ENCODE data around the gene MPC2.

The MPC2 gene

DNA sequence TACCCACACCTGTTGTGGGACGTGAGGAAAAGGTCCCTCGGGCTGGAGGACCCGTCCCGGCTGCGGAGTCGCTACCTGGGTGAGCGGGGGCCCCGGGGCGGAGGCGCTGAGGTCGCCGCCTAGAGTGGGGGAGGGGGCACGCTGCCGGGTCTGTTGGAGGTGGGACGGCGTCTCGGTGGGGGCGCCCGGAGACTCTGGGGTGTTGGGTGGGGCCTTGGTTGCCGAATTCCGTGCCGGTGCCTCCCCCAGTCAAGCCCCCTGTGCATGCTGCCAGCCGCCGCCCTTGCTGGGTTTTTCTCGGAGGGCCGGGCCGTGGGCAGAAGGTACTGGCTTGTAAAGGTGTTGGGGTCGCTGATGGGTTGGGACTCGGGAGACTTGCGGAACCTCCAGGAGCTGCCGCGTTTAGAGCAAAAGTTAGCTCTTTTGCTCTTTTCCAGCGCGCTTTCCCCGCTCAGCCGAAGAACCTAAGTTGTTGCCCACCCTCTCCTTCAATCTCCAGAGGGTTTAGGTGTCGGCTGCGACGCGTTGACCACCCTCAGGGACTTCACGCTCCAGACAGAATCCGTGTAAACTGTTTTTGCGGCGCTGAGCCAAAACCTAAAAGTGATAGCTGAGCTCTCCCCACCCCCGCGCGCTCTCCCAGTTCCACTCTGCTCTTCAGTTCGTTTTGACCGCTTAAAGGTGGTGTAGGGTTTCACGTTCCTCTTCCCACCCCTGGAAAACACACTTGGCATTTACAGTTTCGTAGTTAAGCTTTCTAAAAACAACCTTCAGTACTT, at the start of gene MPC2:
Gene MPC2, minus strand, starts transcription at position 143 of the 779 bp plus-strand sequence. CDS start 1,231 bp downstream, outside the sequence.
- FAIRE-seq, result peak; percentile 58
- DNase-seq (ENCODE audit: low spot score), result peak; percentile 53

DNA sequence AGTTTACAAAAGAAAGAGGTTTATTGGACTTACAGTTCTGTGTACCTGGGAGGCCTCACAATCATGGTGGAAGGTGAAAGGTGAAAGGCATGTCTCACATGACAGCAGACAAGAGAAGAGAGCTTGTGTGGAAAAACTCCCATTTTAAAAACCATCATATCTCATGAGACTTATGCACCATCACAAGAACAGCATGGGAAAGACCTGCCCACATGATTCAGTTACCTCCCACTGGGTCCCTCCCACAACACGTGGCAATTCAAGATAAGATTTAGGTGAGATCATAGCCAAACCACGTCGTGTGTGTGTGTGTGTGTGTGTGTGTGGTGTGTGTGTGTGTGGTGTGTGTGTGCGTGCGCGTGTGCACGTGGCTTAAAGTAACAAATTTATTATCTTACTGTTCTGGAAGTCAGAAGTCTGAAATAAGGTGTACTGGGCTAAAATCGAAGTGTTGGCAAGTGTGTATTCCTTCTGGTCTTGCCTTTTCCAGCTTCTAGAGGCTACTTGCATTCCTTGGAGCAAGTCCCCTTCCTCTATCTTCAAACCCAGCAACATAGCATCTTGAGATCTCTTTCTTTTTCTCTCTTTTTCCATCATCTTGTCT, 48.1 kb upstream of the MPC2 start:
- DNase-seq (ENCODE audit: low spot score) (no peak), FAIRE-seq (no peak)

DNA sequence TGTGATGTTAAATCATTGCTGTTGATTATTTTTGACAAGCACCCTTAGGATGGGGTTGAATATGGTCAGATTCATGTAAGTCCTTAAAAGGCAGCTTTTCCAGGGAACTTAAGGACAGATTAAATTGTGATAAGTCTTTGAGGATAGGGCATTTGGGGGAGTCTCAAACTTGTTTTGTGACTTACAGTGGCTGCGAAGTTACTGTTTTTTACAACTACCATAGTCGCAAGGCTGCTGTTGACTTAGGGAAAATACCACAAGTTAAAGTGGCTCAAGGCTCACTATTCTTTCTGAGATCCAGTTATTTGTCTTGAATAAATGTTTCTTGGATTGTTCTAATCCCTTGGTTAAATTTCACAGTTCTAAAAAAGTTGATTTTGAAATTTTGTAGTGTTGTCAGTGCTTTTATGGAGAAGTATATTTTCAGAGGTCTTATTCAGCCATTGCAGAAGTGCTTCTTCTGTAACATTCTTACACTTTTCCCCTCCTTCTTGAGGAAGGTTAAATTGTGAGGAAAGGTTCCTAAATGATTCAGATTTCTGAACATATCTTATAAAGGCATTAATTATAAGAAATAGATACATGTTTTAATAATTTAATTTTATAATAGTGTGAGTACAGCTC, 47.0 kb upstream of the MPC2 start:
- no peak for DNase-seq (ENCODE audit: low spot score)
- FAIRE-seq, result no peak

DNA sequence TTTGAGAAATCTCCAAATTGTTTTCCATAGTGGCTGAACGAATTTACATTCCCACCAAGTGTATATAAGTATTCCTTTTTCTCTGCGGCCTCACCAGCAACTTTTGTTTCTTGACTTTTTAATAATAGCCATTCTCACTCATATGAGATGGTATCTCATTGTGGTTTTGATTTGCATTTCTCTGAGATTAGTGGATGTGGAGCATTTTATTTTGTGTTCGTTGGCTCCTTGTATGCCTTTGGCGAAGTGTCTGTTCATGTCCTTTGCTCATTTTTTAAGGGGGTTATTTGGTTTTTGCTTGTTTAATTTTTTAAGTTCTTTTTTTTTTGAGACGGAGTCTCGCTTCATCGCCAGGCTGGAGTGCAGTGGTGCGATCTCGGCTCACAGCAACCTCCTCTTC, 45.1 kb upstream of the MPC2 start:
- DNase-seq (ENCODE audit: low spot score), result no peak
- FAIRE-seq, result no peak

DNA sequence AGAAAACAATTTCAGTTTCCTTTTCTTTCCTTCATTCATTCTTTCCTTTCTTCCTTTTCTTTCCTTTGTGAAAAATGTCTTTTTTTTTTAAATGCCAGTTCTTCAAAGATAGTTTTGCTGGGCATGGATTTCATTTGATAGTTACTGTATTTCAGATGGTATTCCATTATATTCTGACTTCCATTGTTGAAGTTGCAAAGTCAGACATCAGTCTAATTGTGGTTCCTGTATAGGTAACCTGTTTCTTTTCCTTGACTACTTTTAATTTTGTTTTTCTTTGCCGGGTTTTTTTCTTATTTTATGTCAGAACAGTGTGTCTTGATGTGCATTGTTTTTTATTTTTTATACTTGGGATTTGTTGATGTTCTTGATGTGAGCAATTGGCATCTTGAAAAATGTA, 40.4 kb upstream of the MPC2 start:
- DNase-seq (ENCODE audit: low spot score) (no peak), FAIRE-seq (no peak)

DNA sequence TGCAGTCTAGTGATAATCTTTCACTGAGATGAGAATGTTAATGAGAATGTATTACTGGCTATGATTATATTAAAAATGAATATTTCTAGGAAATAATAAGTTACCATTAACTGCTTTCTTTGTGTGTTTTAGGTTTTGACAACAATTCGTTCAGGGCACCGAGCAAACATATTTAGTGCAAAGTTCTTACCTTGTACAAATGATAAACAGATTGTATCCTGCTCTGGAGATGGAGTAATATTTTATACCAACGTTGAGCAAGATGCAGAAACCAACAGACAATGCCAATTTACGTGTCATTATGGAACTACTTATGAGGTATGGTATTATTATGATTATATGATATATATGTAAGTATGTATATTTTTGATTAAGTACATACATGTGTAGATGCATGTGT, 37.8 kb upstream of the MPC2 start:
- FAIRE-seq (no peak), DNase-seq (ENCODE audit: low spot score) (no peak)

DNA sequence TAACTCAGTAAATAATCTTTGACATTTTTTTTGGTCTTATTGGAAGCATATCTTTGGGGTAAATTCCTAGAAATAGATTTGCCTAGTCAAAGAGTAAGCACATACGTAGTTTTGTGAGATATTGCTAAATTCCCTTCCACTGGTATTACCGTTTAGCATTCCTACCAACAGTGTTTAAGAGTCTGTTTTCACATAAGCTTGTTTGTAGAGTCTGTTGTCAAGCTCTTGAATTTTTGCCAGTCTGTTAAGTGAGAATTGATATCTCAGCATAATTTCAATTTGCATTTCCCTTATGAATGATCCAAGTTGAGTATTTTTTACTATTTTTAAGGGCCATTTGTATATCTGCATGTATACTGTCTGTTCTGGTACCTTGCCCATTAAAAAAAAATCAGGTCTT, 37.0 kb upstream of the MPC2 start:
- DNase-seq (ENCODE audit: low spot score) (no peak), FAIRE-seq (no peak)

DNA sequence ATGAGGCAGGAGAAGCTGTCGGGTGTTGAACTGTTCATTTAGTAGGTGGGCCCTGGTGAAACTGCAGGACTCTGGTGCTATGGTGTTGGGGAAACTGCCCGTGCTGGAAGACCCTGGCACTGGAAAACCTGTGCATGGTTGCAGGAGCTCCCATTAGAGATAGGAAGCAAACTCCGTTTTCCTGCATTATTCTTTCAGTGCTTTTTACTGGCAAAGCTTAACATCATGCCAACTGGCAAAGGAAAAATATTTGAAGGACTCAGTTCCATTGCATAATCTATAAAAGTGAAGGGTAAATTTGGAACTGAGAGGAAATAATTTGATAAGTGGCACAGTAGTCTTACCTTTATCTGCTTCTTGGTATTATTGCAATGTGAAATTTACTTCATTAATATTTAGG, 31.7 kb upstream of the MPC2 start:
- DNase-seq (ENCODE audit: low spot score) (no peak), FAIRE-seq (no peak)

DNA sequence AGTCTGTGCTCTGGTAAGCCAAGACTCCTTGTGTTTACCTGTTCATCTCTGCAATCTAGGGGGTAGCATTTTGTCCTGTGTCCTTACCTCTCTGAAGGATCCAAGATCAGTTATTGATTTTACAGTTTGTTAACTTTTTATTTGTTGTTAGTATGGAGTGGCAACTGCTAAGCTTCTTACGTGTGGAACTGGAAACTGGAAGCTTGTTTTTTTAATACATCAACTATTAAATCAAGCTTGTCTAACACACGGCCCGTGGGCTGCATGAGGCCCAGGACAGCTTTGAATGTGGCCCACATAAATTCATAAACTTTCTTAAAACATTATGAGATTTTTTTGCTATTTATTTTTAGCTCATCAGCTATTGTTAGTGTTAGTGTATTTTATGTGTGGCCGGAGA, 29.2 kb upstream of the MPC2 start:
- FAIRE-seq, result no peak
- DNase-seq (ENCODE audit: low spot score), result no peak

DNA sequence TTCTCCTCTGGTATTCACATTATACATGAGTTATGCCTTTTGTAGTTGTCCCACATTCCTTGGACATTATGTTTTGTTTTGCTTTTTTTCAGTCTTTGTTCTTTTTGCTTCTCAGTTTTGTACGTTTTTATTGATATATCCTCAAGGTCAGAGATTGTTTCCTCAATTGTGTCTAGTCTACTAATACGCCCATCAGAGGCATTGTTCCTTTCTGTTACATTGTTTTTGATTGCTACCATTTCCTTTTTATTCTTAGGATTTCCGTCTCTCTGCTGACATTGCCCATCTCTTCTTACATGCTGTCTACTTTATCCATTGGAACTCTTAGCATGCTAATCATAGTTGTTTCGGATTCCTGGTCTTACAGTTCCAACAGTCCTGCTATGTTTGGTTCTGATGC, 27.8 kb upstream of the MPC2 start:
- FAIRE-seq, result no peak
- DNase-seq (ENCODE audit: low spot score), result no peak

DNA sequence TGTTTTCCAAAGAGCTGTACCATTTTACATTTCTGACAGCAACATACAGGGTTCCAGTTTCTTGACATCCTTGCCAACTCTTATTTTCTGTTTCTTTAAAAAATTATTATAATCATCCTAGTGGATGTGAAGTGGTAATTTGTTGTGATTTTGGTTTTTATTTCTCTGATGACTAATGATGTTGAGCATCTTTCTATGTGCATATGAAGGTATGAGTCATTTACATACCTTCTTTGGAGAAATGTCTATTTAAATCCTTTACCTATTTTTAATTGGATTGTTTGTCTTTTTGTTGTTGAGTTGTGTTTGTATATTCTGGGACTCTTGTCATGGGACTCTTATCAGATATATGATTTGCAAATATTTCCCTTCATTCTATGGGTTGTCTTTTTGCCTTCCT, 20.8 kb upstream of the MPC2 start:
- no peak for FAIRE-seq

DNA sequence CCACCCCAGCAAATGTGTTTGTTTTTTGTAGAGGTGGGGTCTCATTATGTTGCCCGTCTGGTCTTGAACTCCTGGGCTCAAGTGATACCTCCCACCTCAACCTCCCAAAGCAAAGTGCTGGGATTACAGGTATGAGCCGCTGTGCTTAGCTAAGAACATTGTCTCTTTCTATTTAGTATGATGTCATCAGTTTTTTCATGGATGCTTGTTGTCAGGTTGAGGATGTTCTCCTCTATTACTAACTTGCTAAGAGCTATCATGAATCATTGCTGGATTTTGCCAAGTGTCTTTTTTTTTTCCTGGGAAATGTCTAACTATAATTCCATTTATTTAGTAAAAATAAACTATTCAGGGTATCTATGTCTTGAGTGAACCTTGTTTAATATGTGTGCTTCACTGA, 19.0 kb upstream of the MPC2 start:
- no peak for DNase-seq (ENCODE audit: low spot score)
- no peak for FAIRE-seq

More for the DNA sequence above, 20.8 kb upstream of the MPC2 start:
- no peak for DNase-seq (ENCODE audit: low spot score)

DNA sequence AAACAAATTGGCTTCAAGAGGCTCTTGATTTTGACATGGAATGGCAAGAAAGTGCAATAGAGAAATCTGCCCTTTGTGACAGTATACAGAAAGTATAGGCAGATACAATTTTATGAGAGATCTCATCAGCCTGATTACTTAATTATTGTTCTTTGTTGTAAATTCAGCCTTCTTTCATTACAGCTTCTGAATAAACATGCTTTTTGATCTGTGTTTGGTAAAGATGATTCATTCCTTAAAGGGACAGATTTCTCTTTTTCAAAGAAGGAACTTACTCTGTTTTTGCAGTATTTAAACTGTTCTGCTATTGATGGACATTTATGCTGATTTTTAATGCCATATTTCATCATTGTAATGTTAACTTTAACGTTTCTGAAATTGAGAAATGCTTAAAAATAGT, 13.7 kb upstream of the MPC2 start:
- FAIRE-seq, result no peak
- no peak for DNase-seq (ENCODE audit: low spot score)

DNA sequence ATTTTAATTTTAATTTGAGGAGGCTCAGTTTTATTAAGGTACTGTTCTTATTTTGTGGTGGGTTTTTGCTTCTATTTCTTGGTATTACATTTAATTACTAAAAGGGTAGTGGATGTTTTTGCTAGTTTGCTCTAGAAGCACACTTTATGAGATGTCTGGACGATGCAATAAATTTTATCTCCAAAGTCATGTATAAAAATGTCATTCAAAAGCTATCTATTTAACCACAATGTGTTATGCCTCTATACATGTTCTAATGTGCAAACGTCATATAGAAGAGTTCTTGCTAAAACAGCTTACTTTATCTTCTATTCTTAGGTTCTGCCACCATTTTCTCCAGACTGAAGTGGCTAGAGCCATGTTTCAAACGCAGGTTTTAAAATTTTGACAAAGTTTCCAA, 12.9 kb upstream of the MPC2 start:
- no peak for DNase-seq (ENCODE audit: low spot score)
- no peak for FAIRE-seq

DNA sequence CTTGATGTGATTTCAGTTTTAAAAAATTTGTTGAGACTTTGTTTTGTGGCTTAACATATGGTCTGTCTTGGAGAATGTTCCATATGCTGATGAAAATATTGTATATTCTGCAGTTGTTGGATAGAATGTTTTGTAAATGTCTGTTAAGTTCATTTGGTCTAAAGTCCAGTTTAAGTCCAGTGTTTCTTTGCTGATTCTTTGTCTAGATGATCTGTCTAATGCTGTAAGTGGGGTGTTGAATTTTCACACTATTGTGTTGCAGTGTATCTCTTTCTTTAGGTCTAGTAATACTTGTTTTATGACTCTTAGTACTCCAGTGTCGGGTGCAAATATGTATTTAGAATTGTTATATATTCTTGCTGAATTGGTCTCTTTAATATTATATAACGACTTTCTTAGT, 10.9 kb upstream of the MPC2 start:
- no peak for FAIRE-seq

DNA sequence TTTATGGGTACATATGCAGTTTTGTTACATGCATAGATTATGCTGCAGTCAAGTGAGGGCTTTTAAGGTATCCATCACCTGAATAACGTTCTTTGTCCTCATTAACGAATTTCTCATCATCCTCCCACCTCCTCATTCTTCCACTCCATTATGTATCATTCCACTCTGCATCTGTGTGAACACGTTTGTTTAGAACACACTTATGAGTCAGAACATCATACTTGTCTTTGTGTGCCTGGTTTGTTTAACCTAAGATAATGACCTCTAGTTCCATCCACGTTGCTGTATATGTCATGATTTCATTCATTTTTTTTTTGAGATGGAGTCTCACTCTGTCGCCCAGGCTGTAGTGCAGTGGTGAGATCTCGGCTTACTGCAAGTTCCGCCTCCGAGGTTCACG, 6.7 kb upstream of the MPC2 start:
- FAIRE-seq, result no peak
- no peak for DNase-seq (ENCODE audit: low spot score)

More for the DNA sequence above, 10.9 kb upstream of the MPC2 start:
- no peak for DNase-seq (ENCODE audit: low spot score)

DNA sequence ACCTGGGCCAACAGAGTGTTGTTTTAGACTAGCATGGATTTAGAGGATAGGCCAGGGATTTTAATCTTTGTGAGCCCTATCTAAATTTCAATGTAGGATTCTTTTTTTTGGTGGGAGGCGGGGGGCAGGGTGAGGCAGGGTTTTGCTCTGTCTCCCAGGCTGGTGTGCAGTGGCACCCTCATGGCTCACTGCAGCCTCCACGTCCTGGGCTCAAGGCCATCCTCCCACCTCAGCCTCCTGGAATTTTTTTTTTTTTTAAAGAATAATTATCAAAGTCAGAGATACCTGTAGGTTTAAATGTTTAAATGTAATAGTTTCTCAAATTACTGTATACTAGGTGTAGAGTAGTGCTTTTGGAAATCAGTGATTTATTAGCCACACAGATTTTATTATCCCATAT, 3.4 kb upstream of the MPC2 start:
- DNase-seq (ENCODE audit: low spot score) (no peak), FAIRE-seq (no peak)

DNA sequence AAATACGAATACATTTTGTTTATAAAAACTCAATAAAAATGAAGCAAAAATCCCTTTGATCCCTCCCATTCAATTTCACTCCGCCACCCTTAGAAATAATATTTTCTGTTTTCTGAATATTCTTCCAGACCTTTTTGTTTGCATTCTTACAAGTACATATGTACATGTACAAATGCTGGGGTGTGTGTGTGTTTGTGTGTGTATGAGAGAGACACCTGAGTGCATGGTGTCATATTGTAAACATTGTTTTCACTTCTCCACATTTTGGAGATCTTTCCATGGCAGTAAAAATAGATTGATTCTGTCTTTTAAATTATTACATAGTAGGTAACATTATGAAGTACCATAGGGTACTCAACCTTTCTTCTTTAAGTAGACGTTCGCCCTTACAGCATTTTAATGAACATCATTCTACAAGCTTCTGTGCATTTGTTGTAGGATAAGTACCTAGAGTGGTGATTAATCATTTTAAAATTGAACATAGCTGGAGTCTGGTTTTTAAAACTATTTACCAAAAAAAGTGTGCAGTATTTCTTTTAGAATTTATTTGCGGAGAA, 1.3 kb upstream of the MPC2 start:
- FAIRE-seq (no peak), DNase-seq (ENCODE audit: low spot score) (no peak)

DNA sequence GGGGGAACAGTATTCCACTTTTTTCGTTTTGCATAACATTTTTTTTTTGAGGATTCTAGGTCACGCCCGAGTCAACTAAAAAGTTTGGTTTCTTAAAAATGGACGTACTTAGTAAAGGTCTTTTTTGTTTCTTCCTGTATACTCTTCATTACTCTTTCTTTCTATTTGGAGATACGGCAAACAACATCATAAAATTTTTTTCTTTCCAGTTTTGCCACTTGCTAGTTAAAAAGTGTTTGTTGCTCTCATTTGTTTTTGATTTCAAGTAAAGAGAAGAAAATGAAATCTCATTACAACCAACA, 788 bp upstream of the MPC2 start:
- DNase-seq (ENCODE audit: low spot score) (no peak), FAIRE-seq (no peak)

DNA sequence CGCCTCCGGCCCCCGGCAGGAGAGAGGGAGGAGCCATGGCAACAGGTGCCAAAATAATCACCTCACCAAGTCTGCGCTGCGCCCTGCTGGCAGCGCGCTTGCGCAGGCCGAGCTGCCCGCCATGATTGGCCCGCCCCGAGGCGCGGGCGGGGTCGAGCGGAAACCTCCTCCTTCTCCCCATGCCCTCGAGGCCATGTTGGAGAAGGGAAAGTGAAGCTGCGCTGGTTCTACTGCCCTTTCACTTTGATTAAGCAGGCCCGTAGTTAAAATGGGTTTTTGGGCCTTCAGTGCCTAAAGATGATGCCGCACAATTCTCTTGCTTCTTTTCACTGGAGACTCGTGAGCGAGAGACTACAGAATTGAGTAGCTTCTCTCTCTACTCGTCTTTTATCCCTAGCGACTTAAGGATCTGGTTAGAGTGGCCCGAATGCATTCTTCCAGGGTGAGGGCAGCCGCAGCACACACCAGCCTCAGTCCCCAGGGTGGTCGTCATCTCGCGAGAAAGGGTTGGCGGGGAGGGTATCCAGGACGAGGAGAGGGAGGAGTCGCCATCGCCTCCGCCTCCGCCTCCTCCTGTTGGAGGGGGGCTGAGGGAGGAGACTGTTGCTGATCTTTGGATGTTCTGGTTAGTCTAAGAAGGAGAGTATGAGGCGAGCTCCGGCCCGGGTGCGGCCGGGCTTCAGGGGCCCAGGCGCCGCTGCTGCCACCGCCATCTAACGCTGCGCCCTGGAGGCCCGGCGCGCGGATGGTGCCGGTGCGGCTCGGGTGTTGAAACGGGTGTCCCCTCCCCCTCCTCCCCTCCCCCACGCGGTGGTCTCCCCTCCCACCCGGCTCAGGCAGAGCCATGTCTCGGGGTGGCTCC, 573 bp downstream of the MPC2 start, which contains the start of gene DCAF6:
Gene DCAF6, plus strand, starts transcription at position 616 of the 862 bp plus-strand sequence. Its CDS starts 229 bp downstream, at position 845.
- FAIRE-seq (peak; percentile 74), DNase-seq (ENCODE audit: low spot score) (peak; percentile 95)

DNA sequence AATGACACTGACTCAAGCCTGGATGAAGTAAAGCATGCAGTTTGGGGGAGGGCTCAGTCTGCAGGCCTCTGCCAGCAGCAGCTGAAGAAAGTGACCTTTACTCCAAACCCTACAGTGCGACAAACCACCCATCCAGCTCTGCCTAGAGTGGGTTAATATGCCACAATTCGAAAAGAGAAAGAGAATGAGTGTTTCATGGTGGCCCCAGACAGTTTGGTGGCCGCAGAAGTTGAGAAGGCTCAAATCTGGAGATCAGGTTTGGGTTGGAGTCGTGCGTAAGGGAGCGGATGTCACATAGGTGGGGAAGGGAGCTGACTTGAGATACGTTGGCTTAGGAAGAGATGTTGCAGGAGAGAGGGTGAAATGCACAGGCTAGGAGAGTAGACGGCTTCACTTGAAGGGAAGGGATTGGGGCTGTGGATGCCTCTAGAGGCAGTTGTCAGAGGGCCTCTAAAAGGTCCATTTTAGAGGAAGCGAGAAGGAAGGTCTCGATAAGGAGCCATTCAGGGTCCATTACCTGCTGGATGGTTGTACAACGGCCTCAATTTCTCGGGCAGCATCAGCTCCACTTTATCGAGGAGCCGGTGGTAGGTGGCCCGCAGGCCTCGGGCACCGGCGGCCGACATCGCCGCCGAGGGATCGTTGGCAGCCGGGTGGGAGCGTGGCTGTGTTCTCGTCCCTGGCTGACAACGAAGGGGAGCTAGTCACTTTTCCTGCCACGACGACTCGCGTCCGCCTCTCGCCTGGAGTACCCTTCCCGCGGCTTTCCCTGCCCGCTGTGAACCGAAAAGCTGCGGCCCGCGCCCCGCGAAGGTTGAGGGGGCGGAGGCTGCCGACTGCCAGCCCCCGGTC, 1.4 kb downstream of the MPC2 start:
- FAIRE-seq, result no peak

More for the DNA sequence above, 1.4 kb downstream of the MPC2 start:
- DNase-seq (ENCODE audit: low spot score), result peak; percentile 36
